RWPE2 (cell line): ENCODE results near the gene MIDN.
A peak's percentile ranks its signal among the peaks of the same experiment; 100 is the strongest.

Experiments
- ATAC-seq: fragments of 200-7000 bp; cut with Tn5 transposase; 3 replicates; pipeline ENCODE4 v1.9.1; 2021; ENCODE audit warnings: low read depth
- DNase-seq: peaks from one replicate; pipeline ENCODE4 v3.0.0-alpha.2; 2020; ENCODE audit warnings: low spot score
- H3K27ac ChIP-seq: fragments of 450-650 bp; 2 replicates; pipeline ENCODE4 v1.5.1; 2017; ENCODE audit warnings: mild to moderate bottlenecking; ENCODE audit not compliant: poor library complexity, severe bottlenecking
- H3K27me3 ChIP-seq: fragments of 250-450 bp; sonication (Bioruptor Pico); 2 replicates; pipeline ENCODE4 v1.5.1; 2021; ENCODE audit warnings: mild to moderate bottlenecking, moderate library complexity; ENCODE audit not compliant: insufficient read depth, poor library complexity, severe bottlenecking
- H3K36me3 ChIP-seq: fragments of 250-450 bp; sonication (Bioruptor Pico); 2 replicates; pipeline ENCODE4 v1.5.1; 2020; ENCODE audit warnings: low read depth, mild to moderate bottlenecking, moderate library complexity
- H3K4me1 ChIP-seq: fragments of 250-450 bp; sonication (Bioruptor Pico); 2 replicates; pipeline ENCODE4 v1.5.1; 2021; ENCODE audit warnings: mild to moderate bottlenecking, moderate library complexity; ENCODE audit not compliant: insufficient read depth, poor library complexity, severe bottlenecking
- H3K4me3 ChIP-seq: fragments of 250-450 bp; sonication (Bioruptor Pico); 2 replicates; pipeline ENCODE4 v1.5.1; 2021; ENCODE audit warnings: mild to moderate bottlenecking, moderate library complexity; ENCODE audit not compliant: severe bottlenecking
- H3K9me3 ChIP-seq: fragments of 250-450 bp; sonication (Bioruptor Pico); 2 replicates; pipeline ENCODE4 v1.5.1; 2021; ENCODE audit warnings: mild to moderate bottlenecking, moderate library complexity; ENCODE audit not compliant: severe bottlenecking
- CTCF ChIP-seq: fragments of 450-650 bp; IDR thresholded peaks from one replicate; pipeline ENCODE4 v1.5.1; 2017; ENCODE audit warnings: mild to moderate bottlenecking, moderate library complexity; ENCODE audit not compliant: poor library complexity, severe bottlenecking

The MIDN gene

GRCh38 chr19:1279782-1280341 is 31.5 kb downstream of the MIDN start:
- Histone ChIP-seq H3K27me3 (peaks cover 9% of the 10 kb centered on the region), H3K4me3 (no peak overlapping the region), H3K36me3 (peaks cover 8% of the 10 kb centered on the region), H3K9me3 (no peaks in the 10 kb centered on the region), H3K27ac (no peak overlapping the region), H3K4me1 (no peaks in the 10 kb centered on the region)
- peak; percentile 90 for TF ChIP-seq CTCF
- ATAC-seq: peak; percentile 51
- no peak for DNase-seq

DNA sequence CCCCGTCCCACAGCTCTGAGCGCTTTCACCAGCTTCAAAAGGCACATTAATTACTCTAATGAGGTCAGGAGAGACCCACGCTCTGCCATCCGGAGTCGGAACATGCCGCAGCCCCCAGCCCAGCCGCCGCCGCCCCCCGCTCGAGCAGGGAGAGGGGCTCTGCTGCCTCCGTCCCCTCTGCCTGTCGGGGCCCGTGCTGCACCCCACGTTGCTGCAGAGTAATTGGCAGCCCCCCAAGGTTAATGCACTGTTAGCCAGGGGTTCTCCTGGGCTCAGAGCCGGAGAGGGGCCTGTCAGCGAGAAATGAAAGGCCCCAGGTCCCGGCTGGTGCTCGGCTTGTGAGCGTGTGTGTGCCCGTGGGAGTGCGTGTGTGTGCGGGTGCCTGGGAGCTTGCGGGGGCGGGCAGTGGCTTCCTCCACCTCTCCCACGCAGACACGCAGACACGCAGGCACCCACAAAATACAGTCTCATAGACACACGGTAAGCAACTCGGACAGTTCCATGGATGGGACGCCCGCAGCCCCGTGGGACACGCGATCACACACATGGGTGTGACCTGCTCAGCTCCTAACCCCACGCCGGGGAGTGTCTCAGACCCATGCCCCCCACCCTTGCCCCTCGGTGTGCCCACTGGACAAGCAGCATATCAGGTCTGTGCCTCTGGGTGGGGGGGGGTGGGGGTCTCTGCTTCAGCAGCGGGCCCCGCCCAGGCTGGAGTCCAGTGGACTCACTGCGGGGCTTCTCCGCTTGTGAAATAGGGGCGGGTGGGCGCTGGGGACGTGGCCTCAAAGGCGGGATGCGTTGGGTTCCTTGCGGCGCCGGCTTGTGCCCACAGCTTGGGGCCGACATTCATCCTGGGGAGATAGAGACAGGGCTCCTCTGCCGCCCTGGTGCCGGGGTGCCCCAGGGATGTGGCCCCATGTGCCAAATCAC is 32.5 kb downstream of the MIDN start:
- peaks cover 6% of the 10 kb centered on the region; the same call in 1 of the 2 replicates for H3K36me3 ChIP-seq
- no peak for TF ChIP-seq CTCF
- no peaks in the 10 kb centered on the region for H3K4me1 ChIP-seq
- no peak overlapping the region for H3K27ac ChIP-seq
- no peak overlapping the region for H3K4me3 ChIP-seq
- no peak for DNase-seq
- no peaks in the 10 kb centered on the region for H3K9me3 ChIP-seq
- no peak for ATAC-seq
- peaks cover 15% of the 10 kb centered on the region for H3K27me3 ChIP-seq

- H3K36me3 ChIP-seq: peaks cover 6% of the 10 kb centered on the region; the same call in 1 of the 2 replicates
- TF ChIP-seq CTCF: no peak
- ATAC-seq (no peak), DNase-seq (no peak)
- H3K4me1 ChIP-seq: no peaks in the 10 kb centered on the region
- H3K27me3 ChIP-seq: peaks cover 20% of the 10 kb centered on the region
- no peak overlapping the region for H3K4me3 ChIP-seq
- no peaks in the 10 kb centered on the region for H3K9me3 ChIP-seq
- H3K27ac ChIP-seq: no peak overlapping the region
These were observed 33.3 kb downstream of the MIDN start for GRCh38 chr19:1281569-1282287.

DNA sequence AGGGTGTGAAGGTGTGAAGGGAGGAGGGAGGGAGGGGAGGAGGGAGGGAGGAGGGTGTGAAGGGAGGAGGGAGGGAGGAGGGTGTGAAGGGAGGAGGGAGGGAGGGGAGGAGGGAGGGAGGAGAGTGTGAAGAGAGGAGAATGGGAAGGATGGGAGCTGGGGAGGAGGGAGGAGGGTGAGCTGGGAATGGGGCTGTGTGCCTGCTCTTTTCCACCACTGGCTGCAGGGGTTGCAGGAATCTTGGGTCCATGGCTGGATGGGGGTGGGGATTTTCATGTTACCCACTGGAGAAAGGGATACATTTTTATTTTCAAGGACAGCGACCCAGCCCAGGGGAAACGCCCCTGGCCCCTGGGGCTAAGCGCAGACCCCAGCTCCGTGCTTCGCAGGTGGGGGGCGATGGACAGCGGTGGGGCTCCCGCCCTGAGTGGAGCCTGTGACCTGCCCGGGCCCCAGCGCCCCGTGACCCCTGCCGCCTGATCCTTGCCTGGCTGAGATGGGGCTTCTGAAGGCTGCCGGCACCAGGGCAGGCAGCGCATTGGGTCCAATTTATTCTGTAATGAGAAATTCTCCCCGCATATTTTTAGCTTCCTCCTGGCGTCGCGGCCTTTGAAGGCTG is 34.3 kb downstream of the MIDN start:
- peaks cover 6% of the 10 kb centered on the region; the same call in 1 of the 2 replicates for H3K36me3 ChIP-seq
- H3K27ac ChIP-seq: no peak overlapping the region
- no peak for TF ChIP-seq CTCF
- ATAC-seq (no peak), DNase-seq (no peak)
- no peaks in the 10 kb centered on the region for H3K4me1 ChIP-seq
- peaks cover 30% of the 10 kb centered on the region for H3K27me3 ChIP-seq
- H3K4me3 ChIP-seq: no peak overlapping the region
- no peaks in the 10 kb centered on the region for H3K9me3 ChIP-seq
